AG08395 (cell line): Measurements from ENCODE around the gene VCP.

Experiments
- DNase-seq: peaks from one replicate; pipeline ENCODE4 v3.0.0; 2012; ENCODE audit warnings: mixed read lengths, low spot score

Gene VCP

DNA sequence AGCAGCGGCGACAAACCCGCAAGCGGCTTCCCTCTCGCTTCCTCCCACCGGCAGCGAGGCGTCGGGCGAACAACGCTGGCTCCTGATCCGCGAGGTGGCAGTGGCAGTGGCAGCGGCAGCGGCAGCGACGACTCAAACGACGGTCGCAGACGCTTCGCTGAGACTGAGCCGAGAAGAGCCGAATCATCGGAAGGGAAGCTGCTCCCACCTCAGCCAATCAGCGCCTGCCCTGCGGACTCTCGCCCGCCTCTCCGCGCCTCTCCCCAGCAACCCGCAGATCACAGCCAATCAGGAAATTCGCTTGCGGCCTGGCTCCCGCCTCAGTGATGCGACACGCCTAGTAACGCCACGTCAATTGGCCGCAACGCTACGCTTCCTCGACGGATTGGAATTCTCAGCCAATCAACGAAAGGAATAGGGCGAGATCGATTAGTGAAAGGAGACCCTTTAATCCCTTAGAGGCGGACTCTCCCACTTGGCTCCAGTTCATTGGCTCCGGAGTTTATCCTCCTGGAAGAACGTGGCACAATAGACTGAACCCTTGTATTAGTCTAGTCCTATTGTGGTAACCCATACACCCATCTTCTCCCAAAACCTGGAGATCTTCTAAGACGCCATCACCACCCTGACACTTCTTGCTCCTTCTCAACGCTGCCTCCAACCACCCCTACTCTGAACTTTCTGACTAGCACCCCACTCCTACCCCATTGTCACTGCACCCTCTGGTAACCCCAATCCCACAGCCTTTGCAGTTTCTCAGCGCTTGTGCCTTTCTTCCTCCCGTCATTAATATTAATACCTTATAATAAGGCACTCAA, at the start of gene VCP:
Gene VCP (minus strand): TSS at position 165 of the 818 bp plus-strand sequence. CDS start 272 bp downstream, outside the sequence.
- DNase-seq = peak; percentile 99

DNA sequence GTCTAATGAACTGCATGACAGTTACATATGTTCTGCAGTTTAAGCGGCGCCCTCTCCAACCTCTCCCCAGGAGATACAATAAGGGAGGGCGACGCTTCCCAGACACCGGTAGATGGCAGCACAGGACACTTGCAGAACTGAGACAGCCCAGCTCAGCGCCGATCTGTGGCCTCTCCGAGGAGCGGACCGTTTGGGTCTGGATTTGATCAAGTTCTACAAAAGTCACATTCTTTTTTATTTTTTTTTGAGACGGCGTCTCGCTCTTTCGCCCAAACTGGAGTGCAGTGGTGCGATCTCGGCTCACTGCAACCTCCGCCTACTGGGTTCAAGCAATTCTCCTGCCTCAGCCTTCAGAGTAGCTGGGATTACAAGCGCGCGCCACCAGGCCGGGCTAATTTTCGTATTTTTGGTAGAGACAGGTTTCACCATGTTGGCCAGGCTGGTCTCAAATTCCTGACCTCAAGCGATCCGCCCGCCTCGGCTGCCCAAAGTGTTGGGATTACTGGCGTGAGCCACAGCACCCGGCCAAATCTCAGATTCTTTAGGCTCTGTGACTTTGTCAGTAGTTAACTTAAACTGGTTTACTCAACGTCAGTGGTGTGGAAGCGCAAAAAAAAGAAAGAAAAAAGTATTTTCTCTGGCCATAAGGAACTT, 44.6 kb upstream of the VCP start:
- DNase-seq = peak; percentile 84

DNA sequence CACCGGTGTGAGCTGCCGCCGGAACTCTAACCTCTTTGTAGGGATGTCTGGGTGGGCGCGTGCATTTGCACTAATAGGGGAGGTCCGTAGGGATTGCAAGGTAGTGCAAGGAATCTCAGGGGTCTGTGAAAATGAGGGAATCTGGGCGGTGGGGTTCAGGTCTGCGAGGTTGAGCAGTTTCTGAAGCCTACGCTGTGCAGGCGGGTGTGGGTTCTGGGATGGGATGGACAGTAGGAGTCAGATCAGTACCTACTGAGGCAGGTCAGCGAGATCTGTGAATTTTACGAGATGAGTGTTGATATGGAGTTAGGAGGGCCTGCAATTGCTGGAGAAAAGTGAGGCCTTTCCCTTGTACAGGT, 44.1 kb upstream of the VCP start:
- DNase-seq = no peak

DNA sequence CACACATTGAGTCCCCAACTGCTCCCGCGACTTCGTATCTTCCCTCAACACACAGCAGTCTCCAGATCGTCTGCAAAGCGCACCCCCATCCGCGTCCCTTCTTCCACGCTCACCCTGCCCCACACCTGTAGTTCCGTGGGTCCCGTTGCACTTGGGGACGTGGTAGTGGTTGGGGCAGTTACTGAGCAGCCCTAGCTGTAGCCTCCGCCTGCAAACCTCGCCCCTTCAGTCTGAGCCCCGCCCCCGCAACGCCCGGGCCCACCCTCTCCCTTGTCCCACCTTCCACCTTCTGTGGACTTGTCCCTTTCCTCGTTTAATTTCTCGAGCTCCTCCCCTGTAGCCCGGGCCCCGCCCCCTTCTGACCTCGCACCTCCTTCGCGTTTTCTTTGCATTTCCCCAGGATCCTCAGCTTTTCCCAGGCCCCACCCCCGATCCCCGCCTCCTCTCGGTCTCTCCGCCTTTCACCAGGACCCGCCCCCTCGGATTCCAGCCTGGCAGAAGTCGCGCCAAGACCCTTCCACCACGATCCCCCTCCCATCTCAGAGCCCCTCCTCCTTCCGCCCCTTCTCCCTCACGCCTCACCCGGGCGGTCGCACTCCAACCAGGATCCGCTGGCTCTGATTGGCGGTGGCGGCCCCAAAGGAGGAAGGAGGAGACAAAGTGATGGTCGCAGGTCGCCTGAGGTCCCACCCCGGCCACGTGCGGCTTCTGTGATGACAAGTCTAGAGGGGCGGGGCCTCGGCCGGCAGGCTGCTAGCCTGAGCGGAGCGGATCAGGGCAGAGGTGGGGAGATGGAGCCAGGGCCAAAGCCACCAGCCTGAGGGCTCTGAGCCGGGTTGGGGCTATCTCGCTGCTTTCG, 43.5 kb upstream of the VCP start, which contains the start of gene ATOSB:
Gene ATOSB (minus strand): TSS at position 183 of the 859 bp plus-strand sequence. CDS start 7,588 bp downstream, outside the sequence.
- peak; percentile 93 for DNase-seq

DNA sequence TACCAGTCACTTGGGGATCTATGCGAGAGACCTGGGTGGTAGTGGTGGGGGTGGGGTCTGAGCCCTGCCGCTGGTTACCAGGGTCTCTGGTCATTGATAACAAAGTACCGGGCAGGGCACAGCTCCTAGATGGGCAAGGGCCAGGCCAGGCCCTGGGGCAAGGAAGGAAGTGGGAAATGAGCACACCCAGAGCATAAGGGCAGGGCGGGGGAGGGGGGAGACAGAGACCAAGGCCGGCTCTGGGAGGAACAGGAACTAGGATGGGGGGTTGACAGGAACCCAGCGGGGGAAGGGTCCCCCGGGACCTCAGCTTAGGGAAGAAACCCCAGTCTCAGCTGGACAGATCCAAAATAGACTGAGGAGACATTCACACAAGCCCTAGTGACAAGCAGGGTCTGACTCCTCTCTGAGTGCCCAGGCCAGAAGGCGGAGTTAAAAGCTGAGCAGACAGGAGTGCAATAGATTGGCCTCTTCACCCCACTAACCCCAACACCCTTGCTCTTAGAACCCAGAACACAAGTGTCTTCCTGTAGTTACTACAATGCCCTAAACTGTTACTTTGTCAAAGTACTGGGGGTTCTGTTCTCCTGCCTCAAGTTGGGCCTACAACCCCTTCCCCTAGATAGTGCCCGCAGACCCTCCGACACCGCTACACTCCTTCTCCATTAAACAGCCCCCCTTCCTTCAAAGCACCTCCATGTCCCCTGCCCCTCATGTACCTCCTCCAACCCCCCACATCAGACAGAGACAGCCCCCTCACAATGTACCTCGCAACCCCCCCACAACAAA, 42.6 kb upstream of the VCP start:
- peak; percentile 23 for DNase-seq

DNA sequence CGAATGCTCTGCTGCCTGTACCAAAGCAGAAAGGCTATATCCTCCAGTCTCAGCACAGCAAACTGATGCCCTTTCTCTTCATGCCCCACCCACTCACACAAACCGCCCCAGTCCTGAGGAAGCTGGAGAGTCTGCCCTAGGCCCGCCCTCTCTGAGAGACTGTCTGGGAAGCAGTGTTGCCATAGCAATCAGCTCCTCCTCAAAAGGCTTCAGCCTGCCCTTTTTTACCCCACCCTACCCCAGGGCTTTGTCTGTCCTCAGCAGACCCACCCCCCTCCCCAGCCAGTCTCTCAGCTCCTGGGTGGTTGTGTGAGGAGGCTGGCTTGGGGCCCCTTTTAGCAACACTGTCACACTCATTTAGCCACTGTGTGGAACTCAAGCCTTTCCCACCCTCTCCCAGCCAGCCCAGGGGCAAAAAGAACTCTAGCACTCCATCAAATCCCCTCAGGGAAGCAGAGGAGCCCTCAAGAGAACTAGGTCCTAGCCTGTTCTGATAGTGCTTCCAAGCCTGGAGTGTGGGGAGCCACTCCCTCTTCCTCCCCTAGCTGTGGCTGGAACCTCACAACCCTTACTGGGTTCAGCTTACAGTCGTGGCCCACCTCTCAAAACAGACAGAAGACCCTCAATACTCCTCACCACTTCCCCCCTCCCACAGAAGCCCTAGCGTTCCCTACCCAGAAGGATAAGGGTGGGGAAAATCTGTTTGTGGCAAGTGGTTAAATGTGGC, 41.9 kb upstream of the VCP start:
- DNase-seq = peak; percentile 91

DNA sequence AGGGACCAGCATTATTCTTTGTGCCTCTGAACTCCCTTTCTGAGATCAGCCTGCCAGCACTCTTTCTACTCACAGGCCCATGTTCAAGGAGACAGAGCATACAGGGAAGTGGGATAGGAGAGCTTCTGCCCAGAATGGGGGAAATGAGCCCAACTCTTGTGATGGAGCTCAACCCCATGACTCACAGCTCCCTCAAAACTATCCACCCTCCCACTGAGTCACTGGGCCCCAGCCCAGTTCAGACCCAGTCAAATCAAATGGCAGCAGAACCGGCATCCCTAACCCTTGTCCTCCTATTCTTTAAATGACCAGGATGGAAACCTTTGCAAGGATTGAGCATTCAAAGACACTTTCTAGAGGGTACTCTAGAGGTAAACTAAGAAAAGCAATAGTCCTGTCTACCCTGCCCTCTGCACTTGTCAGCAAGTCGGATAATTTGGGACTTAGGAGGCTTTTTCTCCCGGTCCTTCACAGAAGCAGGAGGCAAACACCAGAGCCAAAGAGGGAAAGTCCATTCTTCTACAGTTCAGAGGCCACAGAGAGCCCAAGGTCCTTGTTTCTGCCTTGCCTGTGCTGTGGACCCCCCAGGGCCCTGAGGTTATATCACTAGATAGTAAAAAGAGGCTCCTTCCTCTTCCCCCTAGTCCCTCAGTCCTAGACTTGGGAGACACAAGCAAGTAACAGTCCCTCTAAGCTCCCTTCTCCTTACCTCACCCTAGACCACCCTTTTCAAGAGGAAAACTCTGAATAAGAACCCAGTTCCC, 40.0 kb upstream of the VCP start:
- peak; percentile 78 for DNase-seq

DNA sequence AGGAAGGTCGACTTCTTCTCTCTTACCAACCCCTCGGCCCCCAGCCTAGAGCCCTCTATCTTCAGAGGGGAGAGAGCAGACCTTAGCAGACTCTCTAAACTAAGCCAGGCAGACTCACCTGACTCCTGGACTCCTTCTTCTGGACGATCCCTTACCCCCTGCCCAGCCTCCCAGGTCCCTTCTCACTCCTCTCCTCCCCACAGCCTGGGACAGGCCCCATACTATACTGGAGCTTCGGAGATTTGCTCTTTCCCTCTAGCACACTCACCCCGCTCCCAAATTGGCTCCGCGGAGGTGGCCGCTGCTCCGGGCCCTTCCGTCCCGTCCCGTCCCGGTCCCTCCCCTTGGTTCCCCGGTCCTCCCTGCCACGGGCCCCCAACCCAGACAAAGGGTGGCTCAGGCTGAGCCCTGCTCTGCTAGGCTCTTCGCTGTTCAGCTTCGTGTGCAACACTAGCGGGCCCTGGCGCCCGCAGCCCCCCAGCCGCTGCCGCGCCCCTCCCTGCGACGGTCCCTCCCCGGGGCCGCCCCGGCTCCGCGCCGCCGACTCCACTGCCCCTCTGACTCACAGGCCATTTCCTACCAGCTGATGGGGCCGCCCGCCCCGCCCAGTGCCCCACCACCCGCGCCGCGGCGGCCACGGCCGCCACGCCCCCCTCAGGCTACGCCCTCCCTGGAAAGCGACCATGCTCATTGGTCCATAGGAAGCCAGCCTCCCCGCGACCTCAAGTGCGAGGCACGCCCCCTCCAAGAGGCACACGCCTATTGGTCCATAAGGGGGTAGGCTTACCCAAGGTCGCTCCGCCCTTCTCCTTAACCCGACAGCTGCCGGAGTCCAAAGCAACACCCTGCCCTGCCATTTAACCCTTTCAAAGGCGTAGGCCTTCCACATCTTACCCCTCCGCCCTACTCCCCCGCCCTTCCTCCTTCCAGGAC, 38.8 kb upstream of the VCP start:
- DNase-seq = peak; percentile 97

DNA sequence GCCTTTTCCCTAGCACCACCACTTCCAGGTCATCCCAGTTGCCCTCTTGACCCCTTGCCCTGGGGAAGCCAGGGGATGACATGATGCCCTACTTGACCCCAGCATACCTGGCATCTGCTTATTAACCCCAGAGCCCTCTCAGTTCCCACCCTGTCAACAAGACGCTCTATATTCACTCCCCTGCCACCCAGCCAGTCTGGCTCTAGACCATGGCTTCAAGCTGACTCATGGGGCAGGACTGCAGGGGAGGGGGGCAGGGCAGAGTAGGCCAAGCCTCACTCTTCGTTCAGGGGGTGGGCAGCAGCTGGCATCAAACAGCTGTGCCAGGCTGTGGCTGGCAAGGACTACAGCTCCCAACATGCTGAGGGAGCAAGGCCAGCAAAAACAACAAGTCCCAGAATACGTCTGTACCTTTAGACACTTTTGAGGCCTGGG, 37.9 kb upstream of the VCP start:
- peak; percentile 42 for DNase-seq

DNA sequence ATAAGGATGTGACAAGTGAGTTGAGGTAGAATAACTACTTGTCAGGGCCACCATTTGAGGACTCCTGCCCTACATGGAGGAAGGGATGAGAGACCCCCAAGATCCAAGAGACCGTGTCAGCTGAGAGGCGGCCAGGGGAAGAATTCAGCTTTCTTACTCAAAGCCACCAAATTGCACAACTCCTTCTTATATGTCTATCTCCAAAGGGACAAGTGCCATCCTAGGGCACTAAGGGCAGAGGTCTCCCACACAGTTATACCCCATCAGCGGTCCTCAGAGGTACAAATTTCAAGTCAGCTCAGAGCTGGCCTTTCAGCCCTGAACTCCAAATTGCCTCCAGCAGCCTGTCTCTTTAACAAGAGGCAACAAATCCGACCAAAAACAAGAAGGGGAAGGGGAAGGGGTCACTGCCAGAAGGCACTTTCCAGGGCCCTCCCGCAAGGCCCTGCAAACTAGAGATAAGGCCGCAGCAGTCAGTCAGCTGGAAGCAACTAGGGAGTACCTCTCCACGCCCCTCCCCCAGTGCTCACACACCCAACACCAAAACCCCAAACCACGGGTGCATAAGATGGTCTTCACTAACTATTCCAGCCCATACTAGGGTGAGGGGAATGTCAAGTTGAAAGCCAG, 36.6 kb upstream of the VCP start:
- DNase-seq = no peak

DNA sequence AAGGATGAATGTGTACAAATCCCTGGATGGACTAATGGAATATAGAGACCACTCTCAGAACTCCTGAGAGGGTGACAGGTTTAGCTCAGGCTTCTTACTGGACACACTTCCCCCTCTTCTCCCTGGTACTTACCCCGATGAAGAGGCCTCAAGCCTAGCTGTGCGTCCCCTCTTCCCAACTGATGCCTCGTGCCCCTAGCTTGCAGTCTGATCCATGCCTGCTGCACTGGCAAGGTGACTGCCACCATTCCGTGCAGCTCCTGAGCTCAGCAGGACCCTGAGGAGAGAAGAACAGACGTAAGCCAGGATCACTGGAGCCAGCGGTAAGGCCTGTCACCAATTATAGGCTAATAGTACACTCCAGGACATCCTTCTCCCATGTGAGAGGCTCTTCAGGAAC, 36.0 kb upstream of the VCP start:
- no peak for DNase-seq

DNA sequence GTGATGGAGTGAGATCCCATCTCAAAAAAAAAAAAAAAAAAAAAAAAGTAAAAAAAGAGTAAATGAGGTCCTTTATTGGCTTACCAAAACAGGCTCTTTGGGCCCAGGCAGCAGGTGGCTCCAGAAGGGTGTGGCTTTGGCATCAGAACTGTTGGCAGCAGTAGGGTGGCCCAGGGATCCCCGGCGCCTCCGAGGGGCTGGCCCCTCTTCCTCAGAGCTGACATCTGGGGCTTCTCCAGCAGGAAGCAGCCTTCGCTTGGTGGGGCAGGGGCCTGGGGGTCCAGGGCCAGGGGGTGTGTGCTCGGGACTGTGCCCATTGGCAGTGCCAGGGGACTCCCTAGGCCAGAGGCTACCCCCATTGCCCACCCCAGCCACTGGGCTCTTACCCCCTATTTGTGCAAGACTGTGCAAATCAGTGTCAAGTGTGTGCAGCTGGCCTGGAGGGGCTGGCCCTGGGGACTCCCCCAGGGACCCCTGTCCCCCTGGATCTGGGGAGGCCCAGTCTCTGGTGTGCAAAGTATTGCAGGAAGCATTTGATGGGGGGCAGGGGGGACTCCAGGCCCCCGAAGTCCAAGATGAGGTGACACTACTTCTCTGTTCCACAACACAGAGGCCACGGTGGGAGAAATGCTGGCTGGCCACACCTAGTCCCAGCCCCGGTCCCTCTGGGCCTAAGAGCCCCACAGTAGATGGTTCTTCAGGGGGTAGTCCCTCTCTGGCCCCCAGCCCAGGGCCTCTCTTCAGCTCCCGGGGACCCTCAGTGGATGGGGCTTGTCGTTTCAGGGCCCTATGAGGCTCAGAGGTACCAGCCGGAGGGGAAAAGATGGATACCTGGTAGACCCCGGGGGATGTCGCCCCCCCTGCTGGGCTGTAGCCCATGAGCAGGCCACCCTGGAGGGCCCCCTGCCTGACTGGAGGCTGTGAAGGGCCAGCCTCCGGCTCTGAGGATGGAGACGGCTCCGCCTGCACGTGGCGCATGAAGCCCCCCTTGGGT, 35.2 kb upstream of the VCP start:
- no peak for DNase-seq

DNA sequence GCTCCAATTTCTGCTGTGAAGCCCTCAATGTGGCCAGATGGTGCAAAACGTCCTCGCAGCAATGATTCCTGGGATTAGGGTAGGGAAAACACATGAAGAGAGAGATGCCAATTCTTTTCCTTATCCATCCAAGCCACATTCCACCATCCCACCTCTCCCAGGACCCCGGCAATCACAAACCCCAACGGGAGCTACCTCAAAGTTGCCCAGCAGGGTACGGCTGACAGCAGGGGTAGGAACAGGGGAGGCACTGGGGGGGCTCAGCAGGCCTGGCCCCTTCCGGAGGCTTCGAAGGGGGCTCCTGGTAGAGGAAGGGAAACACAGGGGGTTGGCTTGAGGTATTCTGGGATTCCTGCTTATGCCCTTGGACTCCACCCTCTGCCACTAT, 33.9 kb upstream of the VCP start:
- DNase-seq = no peak

DNA sequence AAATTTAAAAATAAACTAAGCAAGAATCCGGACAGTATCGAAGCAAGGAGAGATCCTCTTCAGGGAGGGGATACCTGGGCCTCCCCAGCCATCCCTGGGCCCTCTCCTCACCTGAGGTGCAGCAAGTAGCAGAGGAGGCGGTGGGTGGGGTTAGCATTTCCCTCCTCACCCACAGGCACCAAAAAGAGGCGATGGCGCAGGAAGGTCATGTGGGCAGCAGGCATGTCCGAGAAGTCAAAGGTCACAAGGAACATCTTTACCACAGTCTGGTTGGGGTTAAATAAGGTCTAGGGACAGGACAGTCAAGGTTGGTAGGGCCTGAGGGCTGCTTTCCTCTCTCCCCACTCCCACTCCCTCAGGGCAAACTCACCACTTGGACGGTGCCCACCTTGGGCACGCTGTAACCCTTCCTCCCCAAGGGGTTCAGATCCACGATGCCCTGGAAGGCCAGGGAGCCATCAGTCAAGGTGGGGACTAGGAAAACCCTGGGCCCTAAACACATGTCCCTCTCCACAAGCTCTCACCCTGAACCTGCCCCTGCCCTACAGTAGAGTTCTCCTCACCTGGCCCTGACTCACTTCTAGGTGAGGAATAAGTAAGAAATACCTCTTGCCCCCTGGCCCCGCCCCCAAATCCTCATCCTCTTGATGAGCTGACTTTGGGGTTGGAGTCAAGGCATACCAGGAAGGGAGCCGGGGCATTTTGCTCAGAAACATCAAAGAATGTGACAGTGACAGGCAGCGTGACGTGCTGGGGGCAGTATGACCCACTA, 33.3 kb upstream of the VCP start:
- DNase-seq = no peak

DNA sequence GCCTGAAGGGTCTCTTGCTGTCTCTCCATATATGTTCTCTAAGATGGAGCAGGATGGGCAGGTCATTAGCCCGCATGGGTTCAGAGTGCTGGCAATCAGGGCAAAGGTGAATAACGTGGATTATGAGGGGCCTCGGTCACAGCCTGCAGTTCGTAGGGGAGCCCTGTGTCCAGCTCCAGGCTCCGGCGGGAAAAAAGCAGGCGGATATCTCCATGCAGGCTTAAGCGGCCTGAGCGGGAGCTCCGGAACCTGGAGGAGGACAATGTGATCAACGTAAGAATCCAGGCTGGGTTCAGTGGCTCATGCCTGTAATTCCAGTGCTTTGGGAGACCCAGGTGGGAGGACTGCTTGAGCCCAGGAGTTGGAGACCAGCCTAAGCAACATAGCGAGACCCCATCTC, 32.7 kb upstream of the VCP start:
- DNase-seq = no peak

DNA sequence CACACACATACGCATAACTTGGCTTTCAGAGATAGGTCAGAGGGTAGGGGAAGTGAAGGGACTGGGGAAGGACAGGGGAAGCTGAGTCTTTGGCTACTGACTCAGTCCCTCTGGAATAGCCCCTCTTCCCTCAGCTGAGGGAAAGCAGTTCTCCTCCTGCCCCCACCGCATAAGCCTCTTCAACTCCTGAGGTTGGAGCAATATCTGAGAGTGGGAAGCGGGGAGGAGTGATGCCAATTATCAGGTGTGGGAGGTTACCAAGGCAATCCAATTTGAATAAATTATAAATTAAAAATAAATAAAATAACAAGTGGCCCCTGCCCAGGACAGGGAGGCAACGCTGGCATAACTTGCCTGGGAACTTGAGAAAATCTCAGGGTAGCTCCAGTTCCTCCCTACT, 32.2 kb upstream of the VCP start:
- no peak for DNase-seq
